Nephron (organoid): ENCODE results near the gene PDZD4.
A peak's percentile ranks its signal among the peaks of the same experiment; 100 is the strongest.

ENCODE experiments used
- H3K27ac Mint-ChIP-seq, 3 experiments: 2 replicates each; pipeline ENCODE4 v1.8.0; 2020; ENCODE audit warnings: mixed read lengths in 3 of 3, mild to moderate bottlenecking in 2 of 3, moderate library complexity in 1 of 3
- H3K27me3 Mint-ChIP-seq: 2 replicates; pipeline ENCODE4 v1.8.0; 2021; ENCODE audit warnings: low read depth, mild to moderate bottlenecking, moderate library complexity, mixed read lengths
- H3K36me3 Mint-ChIP-seq: 2 replicates; pipeline ENCODE4 v1.8.0; 2020; ENCODE audit warnings: low read depth, mixed read lengths
- H3K4me1 Mint-ChIP-seq: 2 replicates; pipeline ENCODE4 v1.8.0; 2020; ENCODE audit warnings: mixed read lengths
- H3K4me3 Mint-ChIP-seq, 3 experiments: 2 replicates each; pipeline ENCODE4 v1.8.0; 2020; ENCODE audit warnings: mild to moderate bottlenecking in 3 of 3, mixed read lengths in 3 of 3, moderate library complexity in 2 of 3
- H3K9me3 Mint-ChIP-seq: 2 replicates; pipeline ENCODE4 v1.8.0; 2020; ENCODE audit warnings: mixed read lengths
- TF ChIP-seq, protein P1 (sequence below), 3 experiments: fragments of 200-600 bp; sonication (generic); IDR thresholded peaks; one replicate each; pipeline ENCODE4 v1.5.0; 2021; ENCODE audit warnings: antibody characterized with exemption in 3 of 3; ENCODE audit not compliant: unreplicated experiment in 3 of 3

The PDZD4 gene

DNA sequence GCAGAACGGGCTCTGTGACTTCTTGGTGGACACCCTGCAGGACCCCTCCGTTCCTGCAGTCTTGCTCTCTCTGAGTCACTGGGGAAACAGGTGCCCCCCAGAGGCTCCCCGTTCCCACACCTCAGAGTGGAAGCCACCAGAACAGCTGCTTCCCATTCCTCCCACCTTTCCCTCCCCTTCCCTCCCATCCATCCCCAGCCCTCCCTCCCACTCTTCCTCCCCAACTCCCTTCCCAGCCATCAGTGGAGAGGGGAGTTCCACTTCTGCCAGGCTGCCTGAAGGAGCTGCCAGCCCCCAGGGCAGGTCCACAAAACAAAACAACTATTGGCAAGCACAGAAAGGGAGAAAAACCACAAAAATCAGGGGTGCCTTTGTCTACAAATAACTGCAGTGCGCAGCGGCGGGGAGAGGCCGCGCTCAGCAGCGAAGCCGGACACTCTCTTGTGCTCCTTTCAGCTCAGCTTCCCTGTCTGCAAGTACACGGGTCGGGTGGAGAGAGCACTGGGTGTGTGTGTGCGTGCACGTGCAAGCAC lies 27.8 kb downstream of the PDZD4 start:
- peaks cover under 1% of the 10 kb centered on the region for H3K27me3 Mint-ChIP-seq
- TF ChIP-seq, protein P1, sequence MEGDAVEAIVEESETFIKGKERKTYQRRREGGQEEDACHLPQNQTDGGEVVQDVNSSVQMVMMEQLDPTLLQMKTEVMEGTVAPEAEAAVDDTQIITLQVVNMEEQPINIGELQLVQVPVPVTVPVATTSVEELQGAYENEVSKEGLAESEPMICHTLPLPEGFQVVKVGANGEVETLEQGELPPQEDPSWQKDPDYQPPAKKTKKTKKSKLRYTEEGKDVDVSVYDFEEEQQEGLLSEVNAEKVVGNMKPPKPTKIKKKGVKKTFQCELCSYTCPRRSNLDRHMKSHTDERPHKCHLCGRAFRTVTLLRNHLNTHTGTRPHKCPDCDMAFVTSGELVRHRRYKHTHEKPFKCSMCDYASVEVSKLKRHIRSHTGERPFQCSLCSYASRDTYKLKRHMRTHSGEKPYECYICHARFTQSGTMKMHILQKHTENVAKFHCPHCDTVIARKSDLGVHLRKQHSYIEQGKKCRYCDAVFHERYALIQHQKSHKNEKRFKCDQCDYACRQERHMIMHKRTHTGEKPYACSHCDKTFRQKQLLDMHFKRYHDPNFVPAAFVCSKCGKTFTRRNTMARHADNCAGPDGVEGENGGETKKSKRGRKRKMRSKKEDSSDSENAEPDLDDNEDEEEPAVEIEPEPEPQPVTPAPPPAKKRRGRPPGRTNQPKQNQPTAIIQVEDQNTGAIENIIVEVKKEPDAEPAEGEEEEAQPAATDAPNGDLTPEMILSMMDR (IDR thresholded peaks at IDR 0.05; ENCODE audit: unreplicated experiment in 3 of 3) = no peak
- peaks cover 7% of the 10 kb centered on the region for H3K9me3 Mint-ChIP-seq
- H3K27ac Mint-ChIP-seq = peak overlapping the region in 1 of 3 experiments; percentile 42
- H3K4me3 Mint-ChIP-seq = peak overlapping the region in 1 of 3 experiments; percentile 27
- H3K36me3 Mint-ChIP-seq = peaks cover 10% of the 10 kb centered on the region
- H3K4me1 Mint-ChIP-seq = no peaks in the 10 kb centered on the region

DNA sequence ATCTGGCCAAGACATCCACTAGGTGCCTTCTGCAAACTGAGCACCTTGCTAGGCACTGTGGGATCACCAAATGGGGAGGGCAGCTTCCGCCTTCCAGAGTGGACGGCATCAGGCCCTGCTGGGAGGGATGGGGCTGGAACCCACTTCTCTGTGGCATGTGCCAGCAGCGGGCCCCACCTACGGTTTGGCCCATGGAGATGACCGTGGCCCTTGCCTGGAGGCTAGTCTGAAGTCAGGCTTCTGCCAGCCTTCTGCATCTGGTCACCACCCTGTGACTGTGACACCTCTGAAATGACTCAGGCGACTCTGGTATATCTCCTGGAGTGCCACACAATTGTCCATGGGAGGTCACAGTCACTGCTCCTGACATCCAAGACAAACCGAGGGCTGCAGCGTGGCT lies 28.7 kb downstream of the PDZD4 start:
- Mint-ChIP-seq H3K36me3 (peaks cover 10% of the 10 kb centered on the region), H3K27me3 (no peaks in the 10 kb centered on the region), H3K27ac (no peak overlapping the region), H3K4me1 (no peaks in the 10 kb centered on the region), H3K9me3 (peaks cover 7% of the 10 kb centered on the region), H3K4me3 (no peak overlapping the region)
- TF ChIP-seq, protein P1 (IDR thresholded peaks at IDR 0.05; ENCODE audit: unreplicated experiment in 3 of 3) = no peak

DNA sequence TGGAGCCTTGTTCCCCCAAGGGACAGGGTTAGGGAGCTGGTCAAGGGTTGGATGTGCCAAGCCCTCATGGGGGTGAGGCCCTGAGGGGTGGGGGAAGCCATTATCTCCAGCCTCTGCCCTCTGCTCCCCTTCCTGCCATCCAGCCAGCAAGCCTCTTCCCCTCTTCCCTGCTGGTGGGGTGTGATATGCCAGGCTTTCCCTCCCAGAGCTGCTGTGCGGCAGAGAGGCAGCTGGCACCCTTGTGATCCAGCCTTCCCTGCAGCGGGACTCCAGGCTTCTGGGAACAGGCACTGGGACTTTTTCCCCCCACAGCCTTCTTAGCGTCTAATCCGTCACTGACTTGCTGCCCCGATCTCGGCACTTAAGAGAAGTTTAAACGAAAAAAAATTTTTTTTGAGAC lies 29.6 kb downstream of the PDZD4 start:
- Mint-ChIP-seq H3K4me3 (no peak overlapping the region), H3K9me3 (peaks cover 11% of the 10 kb centered on the region), H3K27ac (no peak overlapping the region), H3K36me3 (peaks cover 10% of the 10 kb centered on the region), H3K4me1 (no peaks in the 10 kb centered on the region), H3K27me3 (no peaks in the 10 kb centered on the region)
- TF ChIP-seq, protein P1 (IDR thresholded peaks at IDR 0.05; ENCODE audit: unreplicated experiment in 3 of 3) = no peak

DNA sequence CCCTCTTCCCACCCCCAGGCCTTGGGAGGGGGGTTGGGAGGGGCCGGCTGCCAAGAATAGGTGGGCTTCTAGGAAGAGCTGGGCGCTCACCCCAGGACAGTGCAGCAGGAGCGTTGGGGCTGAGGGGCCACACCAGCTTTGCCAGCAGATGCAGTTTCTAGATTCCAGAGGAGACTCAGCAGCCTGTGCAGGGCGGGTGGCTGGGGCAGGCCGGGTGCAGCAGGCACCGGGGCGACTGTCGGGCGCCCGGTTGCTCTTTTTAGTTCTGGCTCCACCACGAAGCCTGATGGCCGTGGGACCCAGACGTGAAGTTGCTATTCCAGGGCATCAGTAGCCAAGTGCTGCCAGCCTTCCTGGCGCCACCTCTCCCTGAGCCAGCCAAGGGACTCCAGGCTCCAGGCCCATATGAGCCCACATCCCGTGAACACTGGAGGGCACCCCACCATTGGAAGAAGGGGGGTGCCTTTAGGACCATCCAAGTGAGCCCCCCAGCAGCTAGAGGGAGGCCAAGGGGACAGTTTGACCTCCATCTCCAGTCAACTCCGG lies 30.1 kb downstream of the PDZD4 start:
- H3K4me3 Mint-ChIP-seq = no peak overlapping the region
- peaks cover 10% of the 10 kb centered on the region for H3K36me3 Mint-ChIP-seq
- H3K27me3 Mint-ChIP-seq = no peaks in the 10 kb centered on the region
- TF ChIP-seq, protein P1 (IDR thresholded peaks at IDR 0.05; ENCODE audit: unreplicated experiment in 3 of 3) = no peak
- peaks cover 11% of the 10 kb centered on the region for H3K9me3 Mint-ChIP-seq
- no peaks in the 10 kb centered on the region for H3K4me1 Mint-ChIP-seq
- H3K27ac Mint-ChIP-seq = no peak overlapping the region

DNA sequence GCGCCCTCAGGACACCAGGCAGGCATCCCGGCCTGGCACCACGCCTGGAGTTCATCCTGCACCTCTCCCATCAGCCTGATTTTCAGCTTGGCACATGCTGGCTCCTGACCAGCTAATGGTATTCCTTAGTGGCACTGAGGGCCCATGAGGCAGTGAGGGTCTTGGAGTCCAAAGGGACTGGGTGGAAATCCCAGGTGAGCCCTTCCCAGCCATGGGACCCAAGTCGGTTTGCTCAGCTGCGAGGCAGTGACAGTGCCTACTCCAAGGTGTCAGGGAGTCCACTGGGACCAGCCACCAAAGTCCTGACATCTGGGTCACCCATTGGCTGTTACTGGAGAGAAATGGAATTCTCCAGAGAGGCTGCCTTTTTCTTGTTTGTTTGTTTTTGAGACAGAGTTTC lies 31.0 kb downstream of the PDZD4 start:
- H3K36me3 Mint-ChIP-seq = peaks cover 10% of the 10 kb centered on the region
- TF ChIP-seq, protein P1 (IDR thresholded peaks at IDR 0.05; ENCODE audit: unreplicated experiment in 3 of 3) = no peak
- H3K27ac Mint-ChIP-seq = no peak overlapping the region
- no peaks in the 10 kb centered on the region for H3K4me1 Mint-ChIP-seq
- no peak overlapping the region for H3K4me3 Mint-ChIP-seq
- H3K9me3 Mint-ChIP-seq = peaks cover 6% of the 10 kb centered on the region
- no peaks in the 10 kb centered on the region for H3K27me3 Mint-ChIP-seq

DNA sequence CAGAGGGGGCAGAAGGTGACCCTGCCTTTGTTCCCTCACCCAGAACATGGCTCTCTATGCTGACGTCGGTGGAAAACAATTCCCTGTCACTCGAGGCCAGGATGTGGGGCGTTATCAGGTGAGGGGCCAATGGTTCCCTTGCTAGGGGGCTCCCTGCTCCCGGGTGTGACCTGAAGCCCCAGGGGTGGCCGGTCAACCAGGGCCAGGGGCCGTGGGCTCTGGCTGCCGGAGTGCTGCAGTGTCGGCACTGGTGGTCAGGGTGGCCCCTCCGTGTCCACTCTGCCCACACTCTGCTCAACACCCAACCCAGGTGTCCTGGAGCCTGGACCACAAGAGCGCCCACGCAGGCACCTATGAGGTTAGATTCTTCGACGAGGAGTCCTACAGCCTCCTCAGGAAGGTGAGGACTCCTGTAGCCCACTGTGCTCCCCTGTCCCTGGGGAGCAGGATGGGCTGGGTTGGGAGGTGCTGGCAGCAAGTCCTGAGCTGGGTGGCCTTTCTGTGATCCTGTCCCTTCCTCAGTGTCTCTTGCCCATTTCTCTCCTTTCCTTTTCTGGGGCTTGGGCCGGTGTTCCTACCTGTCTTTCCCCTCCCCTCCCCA lies 32.8 kb downstream of the PDZD4 start:
- H3K27me3 Mint-ChIP-seq = no peaks in the 10 kb centered on the region
- peaks cover 8% of the 10 kb centered on the region for H3K9me3 Mint-ChIP-seq
- no peak overlapping the region for H3K27ac Mint-ChIP-seq
- peaks cover 10% of the 10 kb centered on the region for H3K36me3 Mint-ChIP-seq
- H3K4me1 Mint-ChIP-seq = peaks cover 8% of the 10 kb centered on the region
- TF ChIP-seq, protein P1 (IDR thresholded peaks at IDR 0.05; ENCODE audit: unreplicated experiment in 3 of 3) = no peak
- no peak overlapping the region for H3K4me3 Mint-ChIP-seq
